WTC11 (cell line): Measurements from ENCODE around the gene MYL6B.

Experiments used
- ATF2 ChIP-seq: sonication (generic); formaldehyde crosslinking; IDR thresholded peaks from 2 replicates; pipeline ENCODE4 v1.8.1; 2022; ENCODE audit warnings: low read depth, missing genetic modification reagents, borderline replicate concordance
- CTCF ChIP-seq: fragments of 200-600 bp; IDR thresholded peaks from 2 replicates; pipeline ENCODE4 v1.8.0; 2022; ENCODE audit warnings: antibody characterized with exemption
- ELF4 ChIP-seq: sonication (generic); formaldehyde crosslinking; IDR thresholded peaks from 2 replicates; pipeline ENCODE4 v1.8.1; 2022; ENCODE audit warnings: low read depth, mild to moderate bottlenecking, moderate library complexity, missing genetic modification reagents
- ETV6 ChIP-seq: sonication (generic); formaldehyde crosslinking; IDR thresholded peaks from 2 replicates; pipeline ENCODE4 v1.8.1; 2022; ENCODE audit warnings: mild to moderate bottlenecking, missing genetic modification reagents
- GABPB1 ChIP-seq: sonication (generic); formaldehyde crosslinking; IDR thresholded peaks from 2 replicates; pipeline ENCODE4 v1.8.1; 2023; ENCODE audit warnings: mild to moderate bottlenecking, missing genetic modification reagents
- JUN ChIP-seq: sonication (generic); formaldehyde crosslinking; IDR thresholded peaks from 2 replicates; pipeline ENCODE4 v1.8.0; 2023; ENCODE audit warnings: mild to moderate bottlenecking, missing genetic modification reagents
- NFE2L1 ChIP-seq: sonication (generic); formaldehyde crosslinking; IDR thresholded peaks from 2 replicates; pipeline ENCODE4 v1.8.1; 2023; ENCODE audit warnings: missing genetic modification reagents
- NFYB ChIP-seq: sonication (generic); formaldehyde crosslinking; conservative IDR thresholded peaks from 2 replicates; pipeline ENCODE4 v1.8.0; 2022; ENCODE audit warnings: low read depth, missing genetic modification reagents
- NR3C1 ChIP-seq: sonication (generic); formaldehyde crosslinking; conservative IDR thresholded peaks from 2 replicates; pipeline ENCODE4 v1.8.1; 2023; ENCODE audit warnings: low read depth, mild to moderate bottlenecking, missing genetic modification reagents
- TEAD4 ChIP-seq: sonication (generic); formaldehyde crosslinking; IDR thresholded peaks from 2 replicates; pipeline ENCODE4 v1.8.0; 2022; ENCODE audit warnings: mild to moderate bottlenecking, missing genetic modification reagents
- USF2 ChIP-seq: sonication (generic); formaldehyde crosslinking; IDR thresholded peaks from 2 replicates; pipeline ENCODE4 v1.8.1; 2023; ENCODE audit warnings: mild to moderate bottlenecking, missing genetic modification reagents, moderate library complexity

GRCh38 chr12:56152756-56153677, 630 bp downstream of the MYL6B start:
- TF ChIP-seq CTCF, result no peak
- no peak for TF ChIP-seq USF2 (CRISPR knock-in tag)
- TF ChIP-seq NR3C1 (CRISPR knock-in tag), result no peak
- no peak; the same call in 1 of the 2 replicates for TF ChIP-seq GABPB1 (CRISPR knock-in tag)
- TF ChIP-seq JUN (CRISPR knock-in tag), result no peak
- no peak for TF ChIP-seq NFE2L1 (CRISPR knock-in tag)
- TF ChIP-seq ELF4 (CRISPR knock-in tag), result no peak
- TF ChIP-seq ATF2 (CRISPR knock-in tag), result no peak
- no peak for TF ChIP-seq ETV6 (CRISPR knock-in tag)
- TF ChIP-seq NFYB (CRISPR knock-in tag), result no peak
- TF ChIP-seq TEAD4, result no peak
